Keratinocyte (primary cell): ENCODE data around the gene STAT3. TPM values are rescaled to one million over a fixed set of nuclear protein-coding genes. Genes with fewer than 3 reads are reported as not detected.

Experiments
- DNase-seq: peaks from one replicate; pipeline ENCODE4 v3.0.0-alpha.2; 2011; ENCODE audit warnings: low read depth, missing footprints, low spot score
- FAIRE-seq: peaks from 2 replicates; lab custom pipeline; 2011; peaks lifted over from hg19 to GRCh38; lab: Jason Lieb, UNC
- H2AFZ ChIP-seq: 2 replicates; pipeline ENCODE4 v1.6.0; 2012; ENCODE audit warnings: low read length, control low read depth, inconsistent platforms; ENCODE audit not compliant: control insufficient read depth
- H3K27ac ChIP-seq: 2 replicates; pipeline ENCODE4 v1.5.1; 2011; ENCODE audit warnings: low read length; ENCODE audit not compliant: control insufficient read depth, insufficient read depth
- H3K27me3 ChIP-seq: 3 replicates; pipeline ENCODE4 v1.6.0; 2011; ENCODE audit warnings: low read length; ENCODE audit not compliant: control insufficient read depth, insufficient read depth; ENCODE audit errors: extremely low read depth
- H3K36me3 ChIP-seq, 2 experiments: 2 replicates in 1 of 2; 3 replicates in 1 of 2; pipeline ENCODE4 v1.5.1; 2011; ENCODE audit warnings: low read length in 2 of 2, mild to moderate bottlenecking in 1 of 2; ENCODE audit not compliant: control insufficient read depth in 2 of 2, insufficient read depth in 2 of 2; ENCODE audit errors: extremely low read depth in 1 of 2
- H3K4me1 ChIP-seq: 3 replicates; pipeline ENCODE4 v1.5.1; 2011; ENCODE audit warnings: low read length; ENCODE audit not compliant: control insufficient read depth, insufficient read depth; ENCODE audit errors: extremely low read depth
- H3K4me2 ChIP-seq: 3 replicates; pipeline ENCODE4 v1.6.0; 2011; ENCODE audit warnings: low read depth, low read length; ENCODE audit not compliant: control insufficient read depth, insufficient read depth; ENCODE audit errors: extremely low read depth
- H3K4me3 ChIP-seq, 3 experiments: fragments of 200-600 bp in 1 of 3; sonication (generic) in 1 of 3; 2 replicates in 2 of 3; 3 replicates in 1 of 3; pipeline ENCODE4 v1.5.1; 2011 to 2016; ENCODE audit warnings: low read length in 3 of 3, mild to moderate bottlenecking in 3 of 3, control low read depth in 2 of 3, inconsistent platforms in 1 of 3, low read depth in 1 of 3, mixed read lengths in 1 of 3, mixed run types in 1 of 3, moderate library complexity in 1 of 3; ENCODE audit not compliant: control insufficient read depth in 2 of 3, insufficient read depth in 2 of 3; ENCODE audit errors: extremely low read depth in 1 of 3
- H3K79me2 ChIP-seq: 2 replicates; pipeline ENCODE4 v1.6.0; 2012; ENCODE audit warnings: low read length; ENCODE audit not compliant: control insufficient read depth, insufficient read depth
- H3K9ac ChIP-seq: 3 replicates; pipeline ENCODE4 v1.6.0; 2011; ENCODE audit warnings: low read length; ENCODE audit not compliant: control insufficient read depth, insufficient read depth; ENCODE audit errors: extremely low read depth
- H3K9me1 ChIP-seq: 3 replicates; pipeline ENCODE4 v1.6.0; 2011; ENCODE audit warnings: low read length; ENCODE audit not compliant: control insufficient read depth, insufficient read depth; ENCODE audit errors: extremely low read depth
- H3K9me3 ChIP-seq: 2 replicates; pipeline ENCODE4 v1.5.1; 2012; ENCODE audit warnings: low read depth, low read length; ENCODE audit not compliant: control insufficient read depth
- H4K20me1 ChIP-seq: 3 replicates; pipeline ENCODE4 v1.6.0; 2011; ENCODE audit warnings: low read length; ENCODE audit not compliant: control insufficient read depth, insufficient read depth; ENCODE audit errors: extremely low read depth
- CTCF ChIP-seq, 3 experiments: IDR thresholded peaks in 1 of 3; conservative IDR thresholded peaks in 1 of 3; optimal IDR thresholded peaks in 1 of 3; 2 replicates in 2 of 3; 3 replicates in 1 of 3; pipeline versions ENCODE3 to v1.5.1; 2011; ENCODE audit warnings: low read length in 3 of 3, mild to moderate bottlenecking in 3 of 3, moderate library complexity in 2 of 3, control low read depth in 1 of 3, inconsistent platforms in 1 of 3; ENCODE audit not compliant: insufficient read depth in 2 of 3; ENCODE audit errors: extremely low read depth in 1 of 3
- EZH2 ChIP-seq: IDR thresholded peaks from one replicate; pipeline ENCODE4 v1.6.1; 2012; ENCODE audit warnings: inconsistent platforms, mild to moderate bottlenecking, low read length, moderate library complexity
- dilution Hi-C: fragments of 300-500 bp; cut with MboI; formaldehyde crosslinking; loops from one replicate; pipeline ENCODE4 v1.7.0; 2020; ENCODE audit warnings: low sequenced_read_pairs; ENCODE audit not compliant: extremely low pct_ligation_motif_present
- polyA plus RNA-seq, 5 experiments: library from polyadenylated mRNA; depleted of rRNA in 3 of 5; stranded (reverse) in 3 of 5; stranded (forward) in 1 of 5; unstranded in 1 of 5; fragments of >200 nt; gene quantifications; 1 replicate in 1 of 5; 2 replicates in 3 of 5; 3 replicates in 1 of 5; pipeline versions ENCODE4 v1.2.1 to v1.2.3, GENCODE V29; 2011 to 2012; ENCODE audit warnings: missing spikeins in 2 of 5, low read depth in 1 of 5, low replicate concordance in 1 of 5

STAT3 gene
- polyA plus RNA-seq, 1 donor (not counting 4 experiments of a cell fraction or from before 2014, with no cell fraction given): 37.4 TPM

- no peak for FAIRE-seq
- Histone ChIP-seq H3K27ac (no peak overlapping the region), H3K9ac (no peak overlapping the region), H4K20me1 (no peaks in the 10 kb centered on the region), H3K9me1 (no peaks in the 10 kb centered on the region), H3K36me3 (no peaks in the 10 kb centered on the region), H3K4me1 (no peaks in the 10 kb centered on the region), H3K79me2 (no peaks in the 10 kb centered on the region), H3K4me2 (no peak overlapping the region), H2AFZ (no peak overlapping the region), H3K9me3 (no peaks in the 10 kb centered on the region), H3K27me3 (peaks cover 7% of the 10 kb centered on the region), H3K4me3 (no peak overlapping the region)
- dilution Hi-C loops: loop anchor here (25.0 kb wide), 1 partner anchor 208 kb away; no protein-coding TSS in a partner anchor
- DNase-seq: no peak
- TF ChIP-seq EZH2 (no peak), CTCF (optimal IDR thresholded peaks at IDR 0.05 in 1 of 3, IDR thresholded peaks at IDR 0.05 in 1 of 3, conservative IDR thresholded peaks at IDR 0.05 in 1 of 3; ENCODE audit: extremely low read depth in 1 of 3, insufficient read depth in 2 of 3, low read length in 3 of 3) (no peak)
Observed at GRCh38 chr17:42304187-42305030, 83.8 kb downstream of the STAT3 start.

GRCh38 chr17:42303694-42304093 lies 84.5 kb downstream of the STAT3 start:
- Histone ChIP-seq H3K36me3 (no peaks in the 10 kb centered on the region), H3K4me3 (no peak overlapping the region), H3K79me2 (no peaks in the 10 kb centered on the region), H4K20me1 (no peaks in the 10 kb centered on the region), H3K27ac (no peak overlapping the region), H3K9ac (no peak overlapping the region), H3K9me1 (no peaks in the 10 kb centered on the region), H3K4me1 (no peaks in the 10 kb centered on the region), H3K9me3 (no peaks in the 10 kb centered on the region), H3K27me3 (peaks cover 7% of the 10 kb centered on the region), H3K4me2 (no peak overlapping the region), H2AFZ (no peak overlapping the region)
- dilution Hi-C loops: loop anchor here (25.0 kb wide), 1 partner anchor 209 kb away; no protein-coding TSS in a partner anchor
- DNase-seq (no peak), FAIRE-seq (no peak)
- TF ChIP-seq EZH2 (no peak), CTCF (optimal IDR thresholded peaks at IDR 0.05 in 1 of 3, IDR thresholded peaks at IDR 0.05 in 1 of 3, conservative IDR thresholded peaks at IDR 0.05 in 1 of 3; ENCODE audit: extremely low read depth in 1 of 3, insufficient read depth in 2 of 3, low read length in 3 of 3) (no peak)
